HG03457 (cell line): ENCODE results near the gene SPOCK2.
A peak's percentile ranks its signal among the peaks of the same experiment; 100 is the strongest.
"Not testable (repeated sequence)": the region's sequence is repeated elsewhere in the genome, so short reads cannot be mapped to it uniquely, and the experiment has no call there.

ENCODE experiments used
- ATAC-seq: cut with Tn5 transposase; IDR thresholded peaks from one replicate; pipeline ENCODE4 v1.9.1; 2021; ENCODE audit warnings: moderate number of reproducible peaks; ENCODE audit not compliant: unreplicated experiment

SPOCK2 gene, protein sequence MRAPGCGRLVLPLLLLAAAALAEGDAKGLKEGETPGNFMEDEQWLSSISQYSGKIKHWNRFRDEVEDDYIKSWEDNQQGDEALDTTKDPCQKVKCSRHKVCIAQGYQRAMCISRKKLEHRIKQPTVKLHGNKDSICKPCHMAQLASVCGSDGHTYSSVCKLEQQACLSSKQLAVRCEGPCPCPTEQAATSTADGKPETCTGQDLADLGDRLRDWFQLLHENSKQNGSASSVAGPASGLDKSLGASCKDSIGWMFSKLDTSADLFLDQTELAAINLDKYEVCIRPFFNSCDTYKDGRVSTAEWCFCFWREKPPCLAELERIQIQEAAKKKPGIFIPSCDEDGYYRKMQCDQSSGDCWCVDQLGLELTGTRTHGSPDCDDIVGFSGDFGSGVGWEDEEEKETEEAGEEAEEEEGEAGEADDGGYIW

DNA sequence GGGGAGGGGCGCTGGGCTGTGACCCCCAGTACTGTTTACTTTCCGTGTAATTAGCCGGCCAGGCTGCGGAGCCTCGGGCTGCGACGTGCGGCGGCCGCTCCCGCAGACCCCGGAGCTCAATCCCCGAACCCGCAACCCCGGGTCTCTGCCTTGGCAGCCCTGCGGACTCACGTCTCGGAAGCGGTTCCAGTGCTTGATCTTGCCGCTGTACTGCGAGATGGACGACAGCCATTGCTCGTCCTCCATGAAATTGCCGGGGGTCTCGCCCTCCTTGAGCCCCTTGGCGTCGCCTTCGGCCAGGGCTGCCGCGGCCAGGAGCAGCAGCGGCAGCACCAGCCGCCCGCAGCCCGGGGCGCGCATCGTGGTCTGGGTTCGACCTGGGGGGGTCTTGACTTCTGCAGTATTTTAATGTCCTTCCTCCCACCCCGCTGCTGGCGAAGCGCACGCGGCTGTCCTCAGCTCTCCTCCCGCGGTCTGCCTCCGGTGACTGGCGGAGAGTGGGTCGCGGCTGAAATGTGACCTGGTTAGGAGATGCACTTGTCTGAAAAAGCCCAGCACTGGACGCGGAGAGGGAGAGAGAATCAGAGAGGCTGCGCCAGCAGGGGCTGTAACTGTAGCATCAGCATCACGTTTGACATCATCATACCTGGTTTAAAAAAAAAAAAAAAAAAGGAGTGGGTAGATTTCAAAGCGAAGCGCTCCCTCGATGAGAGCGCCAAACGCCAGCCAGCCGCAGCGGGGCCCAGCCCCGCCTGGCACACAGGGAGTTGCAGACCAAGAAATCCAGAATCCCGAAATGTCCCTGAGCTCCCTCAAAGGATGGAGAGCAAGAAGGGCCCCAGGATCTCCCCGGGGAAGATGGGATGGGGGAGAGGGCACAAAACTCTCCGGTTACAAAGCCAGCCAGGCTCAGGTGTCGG, at the start of gene SPOCK2:
Gene SPOCK2, minus strand, starts transcription at position 583 of the 920 bp plus-strand sequence. Its CDS starts 223 bp downstream, at position 360.
- ATAC-seq, result no peak

DNA sequence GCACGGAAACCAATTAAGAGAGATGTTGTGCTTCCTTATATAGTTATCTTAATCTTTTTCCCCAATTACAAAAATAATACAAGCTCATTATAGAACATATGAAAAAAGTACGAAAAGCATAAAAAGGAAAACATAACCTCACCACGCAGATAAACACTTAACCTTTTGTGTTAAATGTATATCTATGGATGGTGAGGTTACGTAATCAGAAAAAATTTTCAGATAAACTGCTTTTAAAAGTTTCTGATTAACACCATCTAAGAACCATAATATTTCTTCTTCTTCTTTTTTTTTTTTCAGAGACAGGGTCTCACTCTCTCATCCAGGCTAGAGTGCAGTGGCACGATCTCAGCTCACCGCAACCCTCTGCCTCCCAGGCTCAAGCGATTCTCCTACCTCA, 49.2 kb upstream of the SPOCK2 start:
- ATAC-seq, result no peak

- not testable (repeated sequence) for ATAC-seq
Measured at GRCh38 chr10:72136225-72136624, 47.9 kb upstream of the SPOCK2 start.

DNA sequence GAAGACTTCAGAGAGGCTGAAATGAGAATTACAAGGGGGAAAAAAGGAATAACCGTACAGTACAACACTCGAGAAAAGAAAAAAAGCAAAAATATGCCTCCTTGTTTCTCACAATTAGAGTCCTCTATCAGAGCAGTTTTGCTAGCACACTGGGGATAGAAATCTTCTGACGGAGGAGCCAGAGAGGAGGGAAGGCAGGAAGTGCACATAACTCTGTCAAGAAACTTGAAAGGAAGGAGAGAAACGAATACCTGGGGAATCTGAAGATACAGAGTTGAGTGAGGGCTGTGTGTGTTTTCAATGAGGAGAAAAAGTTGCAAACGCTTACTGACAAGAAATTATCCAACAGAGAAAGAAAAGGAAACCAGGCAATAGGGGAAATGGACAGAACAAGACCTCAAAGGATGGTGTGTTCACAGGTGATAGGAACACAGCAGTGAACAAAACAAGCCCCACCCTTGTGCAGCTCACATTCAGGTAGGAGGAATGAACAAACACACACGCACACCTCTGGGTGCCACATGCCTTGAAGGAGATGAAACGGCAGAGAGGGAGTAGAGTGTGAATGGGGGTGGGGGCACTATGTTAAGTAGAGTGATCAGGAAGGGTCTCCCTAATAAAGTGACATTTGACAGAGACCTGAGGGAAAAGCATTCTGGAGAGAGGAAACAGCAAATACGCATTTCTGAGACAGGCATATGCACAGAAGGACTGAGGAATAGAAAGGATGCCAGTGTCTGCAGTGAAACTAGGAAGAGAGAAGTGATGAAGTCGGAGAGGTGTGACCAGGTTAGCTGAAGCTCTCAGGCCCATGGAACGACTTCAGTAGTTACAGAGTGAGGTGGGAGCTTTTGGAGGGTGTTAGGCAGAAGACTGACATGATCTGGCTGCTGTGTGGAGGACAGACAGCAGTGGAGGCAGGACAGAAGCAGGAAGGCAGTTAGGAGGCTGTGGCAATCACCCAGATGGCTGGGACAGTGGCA, 46.7 kb upstream of the SPOCK2 start:
- ATAC-seq, result no peak

DNA sequence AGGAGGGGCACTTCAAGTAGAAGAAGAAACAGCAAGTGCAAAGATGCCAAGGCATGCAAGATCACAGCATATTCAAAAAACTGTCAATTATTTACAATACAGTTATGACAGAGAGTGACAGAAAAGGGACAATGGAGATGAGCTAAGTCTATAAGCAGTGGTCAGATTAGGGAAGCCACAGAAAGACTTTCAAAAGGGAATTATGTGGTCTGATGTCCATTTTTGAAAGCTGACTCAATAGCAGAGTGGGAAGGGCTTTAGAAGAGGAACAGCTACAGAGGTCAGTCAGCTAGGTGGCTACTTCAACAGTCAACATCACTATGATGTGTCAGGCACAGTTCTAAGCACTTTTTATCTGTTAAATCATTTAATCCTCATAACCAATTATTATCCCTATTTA, 45.2 kb upstream of the SPOCK2 start:
- ATAC-seq, result peak; percentile 68

GRCh38 chr10:72132854-72133253, 44.5 kb upstream of the SPOCK2 start:
- no peak for ATAC-seq

GRCh38 chr10:72127571-72127970, 39.2 kb upstream of the SPOCK2 start:
- no peak for ATAC-seq

DNA sequence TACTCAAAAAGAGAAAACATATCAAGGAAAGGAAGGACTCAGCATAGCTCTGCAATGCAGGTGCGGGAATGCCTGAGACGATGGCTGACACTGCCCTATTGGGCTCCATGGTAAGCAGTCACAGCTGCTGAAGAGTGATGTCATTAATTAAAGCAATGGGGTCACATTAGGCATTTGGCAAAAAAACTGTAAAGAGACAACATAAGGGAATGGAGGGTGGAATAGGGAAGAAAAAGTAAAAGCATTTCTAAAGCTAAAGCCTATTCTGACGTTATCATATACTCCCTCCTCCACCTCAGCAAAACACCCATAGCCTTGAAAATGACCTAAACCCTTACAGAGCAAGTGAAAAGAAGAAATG, 38.5 kb upstream of the SPOCK2 start:
- no peak for ATAC-seq

DNA sequence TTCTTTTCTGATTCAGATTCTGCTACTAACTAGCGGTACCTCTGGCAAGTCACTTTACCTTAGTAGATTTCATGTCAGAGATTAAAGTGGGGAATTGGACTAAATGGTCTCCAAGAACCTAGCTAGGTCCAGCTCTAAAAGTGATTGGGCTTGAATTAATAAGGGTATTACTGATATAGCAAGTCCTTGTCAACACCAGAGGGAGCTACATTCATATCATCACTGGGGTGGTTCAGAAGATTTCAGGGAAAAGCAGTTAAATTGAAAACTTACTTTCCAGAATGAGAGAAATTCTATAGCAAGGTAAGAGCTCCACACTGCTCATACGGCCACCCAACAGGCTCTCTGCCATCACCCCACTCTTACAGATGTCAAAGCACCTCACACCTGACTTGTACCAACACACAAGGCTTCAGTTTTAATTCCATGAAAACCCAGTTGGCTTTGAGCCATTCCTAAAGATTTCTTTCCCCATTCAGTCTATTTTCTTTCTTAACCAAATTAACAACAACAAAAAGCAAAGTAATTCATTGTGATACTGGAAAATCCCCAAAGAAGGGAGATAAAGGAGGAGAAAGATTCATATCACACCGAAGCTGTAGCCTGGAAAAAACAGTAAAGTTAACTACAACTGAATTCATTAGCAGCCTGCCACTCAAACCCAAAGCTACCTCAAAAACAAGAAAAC, 38.0 kb upstream of the SPOCK2 start:
- no peak for ATAC-seq

GRCh38 chr10:72124989-72125388, 36.6 kb upstream of the SPOCK2 start:
- no peak for ATAC-seq

DNA sequence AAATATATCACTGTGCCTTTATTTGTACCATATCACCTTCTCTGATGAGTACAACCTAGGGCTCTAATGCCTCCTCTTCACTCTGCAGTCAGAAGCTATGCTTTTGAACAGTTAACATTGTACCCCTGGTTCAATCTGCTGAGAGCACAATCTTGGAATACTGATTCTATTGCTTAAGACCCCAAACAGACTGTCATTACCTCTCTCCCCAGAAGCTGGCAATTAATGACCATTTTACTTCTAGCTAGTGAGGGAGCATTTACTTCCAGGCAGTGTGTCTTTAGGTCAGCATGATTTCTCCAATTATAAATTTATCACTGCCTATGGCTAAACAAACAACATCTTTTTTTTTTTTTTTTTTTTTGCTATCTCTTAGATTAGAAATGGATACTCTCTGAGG, 36.0 kb upstream of the SPOCK2 start:
- ATAC-seq, result no peak

GRCh38 chr10:72123616-72124015, 35.3 kb upstream of the SPOCK2 start:
- no peak for ATAC-seq

- no peak for ATAC-seq
Measured at GRCh38 chr10:72122221-72122620, 33.9 kb upstream of the SPOCK2 start.

GRCh38 chr10:72121389-72121788, 33.0 kb upstream of the SPOCK2 start:
- ATAC-seq, result no peak

DNA sequence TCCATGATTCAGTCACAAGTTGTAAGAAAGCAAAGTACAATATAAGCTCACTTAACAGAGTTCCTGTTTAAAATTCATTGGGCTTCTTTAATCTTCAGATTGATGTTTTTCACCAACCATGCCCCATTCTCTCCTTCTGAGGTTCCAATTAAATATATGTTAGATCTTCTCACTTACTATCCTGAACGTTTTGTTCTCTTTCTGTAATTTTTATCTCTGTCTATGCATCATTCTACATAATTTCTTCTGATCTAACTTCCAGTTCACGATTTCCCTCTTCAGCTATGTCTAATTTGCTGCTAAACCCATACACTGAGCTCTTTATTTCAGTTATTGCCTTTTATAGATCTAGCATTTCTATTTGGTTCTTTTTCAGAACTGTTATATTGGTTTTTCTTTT, 28.0 kb upstream of the SPOCK2 start:
- no peak for ATAC-seq

DNA sequence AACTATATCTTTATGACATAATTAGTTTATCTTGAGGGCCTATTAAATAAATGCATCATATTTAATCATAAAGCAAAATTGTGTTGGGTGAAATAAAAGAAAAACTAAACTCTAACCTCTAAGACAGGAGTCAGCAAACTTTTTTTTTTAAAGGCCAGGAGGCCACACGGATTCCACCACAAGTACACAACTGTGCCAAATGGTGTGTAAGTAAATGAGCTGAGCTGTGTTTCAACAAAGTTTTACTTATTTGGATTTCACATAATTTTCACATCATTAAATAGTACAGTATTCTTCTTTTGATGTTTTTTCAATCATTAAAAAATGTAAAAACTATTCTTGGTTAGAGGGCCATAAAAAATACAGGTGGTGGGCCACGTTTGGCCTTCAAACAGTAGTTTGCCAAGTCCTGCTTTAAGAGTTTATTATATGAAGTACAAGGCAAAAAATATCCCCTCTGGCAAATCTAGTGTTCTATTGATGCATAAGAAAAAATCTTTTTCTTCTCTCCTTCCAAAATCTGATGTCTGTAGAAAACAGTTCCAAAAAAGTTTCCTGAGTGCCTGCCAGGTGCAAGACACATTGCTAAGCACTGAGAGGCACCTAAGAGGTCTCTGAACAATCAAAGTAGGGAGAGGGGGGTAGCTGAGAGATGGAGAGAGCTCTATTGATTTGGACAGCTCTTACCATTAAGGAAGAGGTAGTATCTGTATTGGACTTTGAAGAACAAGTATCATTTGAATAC, 26.5 kb upstream of the SPOCK2 start:
- ATAC-seq, result no peak

- ATAC-seq, result no peak
Measured at GRCh38 chr10:72110673-72111401, 22.5 kb upstream of the SPOCK2 start.

DNA sequence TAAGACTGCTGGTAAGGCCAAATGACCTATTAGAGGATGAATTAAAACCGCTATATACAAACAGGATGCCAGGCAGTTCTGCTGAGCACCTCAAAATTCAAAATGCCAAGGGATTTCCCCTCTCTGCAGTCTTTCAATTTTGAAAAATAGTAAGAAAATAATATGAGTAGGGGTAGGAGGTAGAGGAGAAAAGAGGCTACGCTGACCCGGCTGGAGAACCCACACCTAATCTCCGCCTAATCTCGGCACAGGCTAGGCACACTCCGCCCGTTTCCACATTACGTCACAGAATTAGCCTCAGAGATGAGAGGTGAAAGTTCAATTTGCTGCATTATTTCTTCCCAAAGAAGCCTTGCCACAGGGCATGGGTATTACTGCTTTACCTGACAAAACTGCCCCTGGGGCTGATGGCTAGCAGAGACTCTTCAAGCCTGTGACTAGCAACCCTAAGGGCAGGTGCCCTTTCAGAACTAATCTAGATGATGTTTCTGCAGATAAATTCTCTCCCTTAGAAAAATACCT, 21.3 kb upstream of the SPOCK2 start:
- no peak for ATAC-seq
